GM12878 (cell line): ENCODE results near the gene ADAMTSL1. TPM values are rescaled to one million over a fixed set of nuclear protein-coding genes. Genes with fewer than 3 reads are reported as not detected.

Experiments
- ATAC-seq: fragments of 200-7000 bp; cut with Tn5 transposase; 3 replicates; pipeline ENCODE4 v1.9.1; 2020; ENCODE audit warnings: mild to moderate bottlenecking, moderate library complexity
- BruUV-seq: library from RNA; stranded (reverse); fragments of 400-500 nt; replicated peaks from 2 replicates; lab custom pipeline; 2021; lab: Mats Ljungman, UMichigan
- CTCF ChIA-PET: fragments of 300-600 bp; sonication (Branson Sonifier 250); formaldehyde crosslinking; extraction: SDS; loops from one replicate; lab custom pipeline; 2021; ENCODE audit warnings: inconsistent platforms; lab: Yijun Ruan, JAX
- POLR2A ChIA-PET: fragments of 350-600 bp; formaldehyde crosslinking; extraction: SDS; loops from one replicate; lab custom pipeline; 2021; ENCODE audit warnings: inconsistent platforms; lab: Charles Lee
- RAD21 ChIA-PET: fragments of 300-600 bp; sonication (Branson Sonifier 250); formaldehyde crosslinking; loops from one replicate; lab custom pipeline; 2023; ENCODE audit warnings: antibody characterized with exemption; ENCODE audit not compliant: unreplicated experiment; lab: Charles Lee
- SMC1A ChIA-PET: fragments of 300-600 bp; sonication (Branson Sonifier 250); formaldehyde crosslinking; loops from one replicate; lab custom pipeline; 2023; ENCODE audit not compliant: unreplicated experiment, uncharacterized antibody; lab: Charles Lee
- DNase-seq: peaks from one replicate; pipeline ENCODE4 v3.0.0-alpha.2; 2011; ENCODE audit warnings: low read depth, low spot score
- FAIRE-seq: peaks from 3 replicates; lab custom pipeline; 2011; peaks lifted over from hg19 to GRCh38; lab: Jason Lieb, UNC
- H2AFZ ChIP-seq: 2 replicates; pipeline ENCODE4 v1.6.0; 2011; ENCODE audit warnings: low read depth, low read length, control low read depth; ENCODE audit not compliant: control insufficient read depth
- H3K27ac ChIP-seq: 2 replicates; pipeline ENCODE4 v1.5.1; 2011; ENCODE audit warnings: control low read depth; ENCODE audit not compliant: control insufficient read depth, insufficient read depth
- H3K27me3 ChIP-seq, 2 experiments: replicated peaks in 1 of 2; 2 replicates each; pipeline versions ENCODE4 v1.6.0 to v1.6.1; 2011; ENCODE audit warnings: low read length in 1 of 2; ENCODE audit not compliant: control insufficient read depth in 2 of 2, insufficient read depth in 2 of 2
- H3K36me3 ChIP-seq, 2 experiments: 2 replicates each; pipeline ENCODE4 v1.5.1; 2011; ENCODE audit warnings: low read length in 1 of 2; ENCODE audit not compliant: control insufficient read depth in 2 of 2, insufficient read depth in 2 of 2
- H3K4me1 ChIP-seq: 2 replicates; pipeline ENCODE4 v1.6.1; 2011; ENCODE audit warnings: mild to moderate bottlenecking, low read length, moderate library complexity, mixed read lengths; ENCODE audit not compliant: control insufficient read depth, insufficient read depth
- H3K4me2 ChIP-seq: 2 replicates; pipeline ENCODE4 v1.6.0; 2011; ENCODE audit warnings: control low read depth; ENCODE audit not compliant: control insufficient read depth, insufficient read depth
- H3K4me3 ChIP-seq: fragments of 200-600 bp; sonication (generic); 2 replicates; pipeline ENCODE4 v1.5.1; 2016
- H3K79me2 ChIP-seq: 2 replicates; pipeline ENCODE4 v1.6.0; 2011; ENCODE audit warnings: low read length; ENCODE audit not compliant: control insufficient read depth, insufficient read depth
- H3K9ac ChIP-seq: 2 replicates; pipeline ENCODE4 v1.8.0; 2011; ENCODE audit warnings: low read length, control low read depth, mixed read lengths; ENCODE audit not compliant: control insufficient read depth, insufficient read depth
- H3K9me3 ChIP-seq: replicated peaks from 3 replicates; pipeline ENCODE4 v1.5.1; 2011; ENCODE audit warnings: mild to moderate bottlenecking, low read length; ENCODE audit not compliant: control insufficient read depth, insufficient read depth
- H4K20me1 ChIP-seq: 2 replicates; pipeline ENCODE4 v1.6.0; 2011; ENCODE audit not compliant: control insufficient read depth, insufficient read depth
- BCL11A ChIP-seq: IDR thresholded peaks from 2 replicates; pipeline ENCODE4 v1.6.1; 2011; ENCODE audit warnings: low read depth, low read length
- EZH2 ChIP-seq: IDR thresholded peaks from 2 replicates; pipeline ENCODE4 v1.6.1; 2012; ENCODE audit warnings: low read depth, mild to moderate bottlenecking, control low read depth, inconsistent platforms, low read length, borderline replicate concordance; ENCODE audit not compliant: control insufficient read depth
- KDM1A ChIP-seq: fragments of 200-600 bp; sonication (generic); IDR thresholded peaks from 2 replicates; pipeline ENCODE4 v1.6.1; 2016; ENCODE audit warnings: borderline replicate concordance
- MEF2B ChIP-seq: fragments of 450-650 bp; IDR thresholded peaks from 2 replicates; pipeline ENCODE4 v1.6.1; 2018; ENCODE audit warnings: mild to moderate bottlenecking, moderate library complexity; ENCODE audit not compliant: partially characterized antibody, poor library complexity, severe bottlenecking
- MXI1 ChIP-seq: fragments of 150-350 bp; IDR thresholded peaks from 2 replicates; pipeline ENCODE4 v1.6.1; 2011; ENCODE audit warnings: low read depth, mild to moderate bottlenecking, inconsistent platforms, low read length, improper control_type of control experiment
- NBN ChIP-seq: fragments of 450-650 bp; IDR thresholded peaks from 2 replicates; pipeline ENCODE4 v1.6.1; 2016
- SIX5 ChIP-seq: IDR thresholded peaks from 2 replicates; pipeline ENCODE4 v1.6.1; 2011; ENCODE audit warnings: mild to moderate bottlenecking, low read depth, low read length, moderate library complexity; ENCODE audit not compliant: severe bottlenecking
- SREBF1 ChIP-seq: IDR thresholded peaks from 2 replicates; pipeline ENCODE4 v1.6.1; 2012; ENCODE audit warnings: mild to moderate bottlenecking, low read length
- TAF1 ChIP-seq: IDR thresholded peaks from 2 replicates; pipeline ENCODE4 v1.6.1; 2011; ENCODE audit warnings: mild to moderate bottlenecking, low read depth, low read length, borderline replicate concordance
- WRNIP1 ChIP-seq: IDR thresholded peaks from 2 replicates; pipeline ENCODE4 v1.6.1; 2011; ENCODE audit warnings: low read depth, low read length, improper control_type of control experiment, borderline replicate concordance
- ZSCAN29 ChIP-seq: fragments of 450-650 bp; IDR thresholded peaks from 2 replicates; pipeline ENCODE4 v1.6.1; 2017; ENCODE audit warnings: mild to moderate bottlenecking, moderate library complexity
- WGBS: methylation state at CpG from one replicate; pipeline ENCODE4 v1.1.6; 2016; ENCODE audit warnings: low lambda C conversion rate; ENCODE audit not compliant: insufficient replicate concordance, insufficient coverage; ENCODE audit errors: missing lambda C conversion rate; 5-methylcytosine and 5-hydroxymethylcytosine counted together
- in situ Hi-C: fragments of 300-500 bp; cut with MboI; formaldehyde crosslinking; loops from 9 replicates; pipeline ENCODE4 v1.14.3; 2018; ENCODE audit warnings: mixed read lengths
- intact Hi-C: fragments of 100-400 bp; cut with micrococcal nuclease; formaldehyde crosslinking; loops from one replicate; pipeline ENCODE4 v1.14.2; 2022; ENCODE audit not compliant: unreplicated experiment
- polyA plus RNA-seq, 11 experiments: library from polyadenylated mRNA; depleted of rRNA in 4 of 11; unstranded in 6 of 11; stranded (reverse) in 5 of 11; fragments of >200 nt; fragmentation: Nextera tagmentation in 4 of 11; fragmentation: Illumina TruSeq in 1 of 11; extraction: Ambion mirVana in 4 of 11; extraction: Trizol in 1 of 11; gene quantifications; 1 replicate in 1 of 11; 2 replicates in 10 of 11; pipeline versions ENCODE4 v1.2.1 to v1.2.3, GENCODE V29; 2011 to 2016; ENCODE audit warnings: inconsistent platforms in 2 of 11, missing spikeins in 2 of 11, low read depth in 1 of 11
- total RNA-seq, 4 experiments: library from RNA; depleted of rRNA in 3 of 4; stranded (reverse); fragments of >200 nt in 3 of 4; fragmentation: Illumina TruSeq in 1 of 4; extraction: Trizol in 1 of 4; gene quantifications; 2 replicates each; pipeline versions ENCODE4 v1.2.1 to v1.2.3, GENCODE V29; 2013 to 2021
- TF ChIP-seq, protein P1 (sequence below), 3 experiments: IDR thresholded peaks in 2 of 3; conservative IDR thresholded peaks in 1 of 3; 2 replicates each; pipeline ENCODE4 v1.5.1; 2011; ENCODE audit warnings: low read depth in 3 of 3, low read length in 3 of 3, mild to moderate bottlenecking in 3 of 3, control low read depth in 2 of 3, moderate library complexity in 2 of 3, inconsistent platforms in 1 of 3, mixed read lengths in 1 of 3; ENCODE audit not compliant: control insufficient read depth in 2 of 3, insufficient read depth in 1 of 3; ENCODE audit errors: extremely low read depth in 1 of 3
- TF ChIP-seq, protein P2 (sequence below): fragments of 450-650 bp; IDR thresholded peaks from 2 replicates; pipeline ENCODE4 v1.6.1; 2016; ENCODE audit warnings: mild to moderate bottlenecking, moderate library complexity, borderline replicate concordance

Gene ADAMTSL1
- total and polyA plus RNA-seq, 10 of the 15 experiments (the other 5 are each of a cell fraction or from before 2014, with no cell fraction given): 0.01 to 0.10 (median 0.07) TPM; not detected in 6

DNA sequence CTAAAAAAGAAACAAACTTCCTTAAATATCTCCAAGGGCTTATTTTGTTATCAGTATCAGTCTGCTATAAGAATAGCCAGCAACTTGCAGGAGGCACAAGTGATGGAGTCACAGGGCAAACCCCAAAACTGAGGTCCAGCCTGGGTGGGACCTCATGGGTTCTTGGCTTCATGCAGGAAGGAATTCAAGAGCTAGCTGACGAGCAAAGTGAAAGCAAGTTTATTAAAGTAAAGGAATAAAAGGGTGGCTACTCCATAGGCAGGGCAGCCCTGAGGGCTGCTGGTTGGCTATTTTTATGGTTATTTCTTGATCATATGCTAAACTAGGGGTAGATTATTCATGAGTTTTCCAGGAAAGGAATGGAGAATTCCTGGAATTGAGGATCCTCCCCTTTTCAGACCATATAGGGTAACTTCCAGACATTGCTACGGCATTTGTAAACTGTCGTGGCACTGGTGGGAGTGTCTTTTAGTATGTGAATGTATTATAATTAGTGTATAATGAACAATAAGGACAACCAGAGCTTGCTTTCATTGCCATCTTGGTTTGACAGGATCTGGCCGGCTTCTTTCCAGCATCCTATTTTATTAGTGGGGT is 231.9 kb downstream of the ADAMTSL1 start:
- no TSS peak for BruUV-seq
- peaks cover 0 to 4% of the 10 kb centered on the region in 2 experiments; a peak in 1 of 4 replicates for H3K27me3 ChIP-seq
- no peaks in the 10 kb centered on the region for H3K4me1 ChIP-seq
- no peaks in the 10 kb centered on the region for H3K36me3 ChIP-seq
- ChIA-PET CTCF (interaction anchor here (1.0 to 1.6 kb wide), 2 partner anchors 20 to 87 kb away, joined by 3 to 4 read pairs; no protein-coding TSS in a partner anchor), RAD21 (no interaction called here), SMC1A (interaction anchor here (1.3 to 1.6 kb wide), 2 partner anchors 13 to 323 kb away, joined by 3 to 4 read pairs; no protein-coding TSS in a partner anchor), POLR2A (no interaction called here)
- H4K20me1 ChIP-seq: no peaks in the 10 kb centered on the region
- in situ Hi-C loops (no loop called here), intact Hi-C loops (no loop called here)
- TF ChIP-seq ZSCAN29: no peak
- TF ChIP-seq WRNIP1: no peak
- TF ChIP-seq, protein P1, sequence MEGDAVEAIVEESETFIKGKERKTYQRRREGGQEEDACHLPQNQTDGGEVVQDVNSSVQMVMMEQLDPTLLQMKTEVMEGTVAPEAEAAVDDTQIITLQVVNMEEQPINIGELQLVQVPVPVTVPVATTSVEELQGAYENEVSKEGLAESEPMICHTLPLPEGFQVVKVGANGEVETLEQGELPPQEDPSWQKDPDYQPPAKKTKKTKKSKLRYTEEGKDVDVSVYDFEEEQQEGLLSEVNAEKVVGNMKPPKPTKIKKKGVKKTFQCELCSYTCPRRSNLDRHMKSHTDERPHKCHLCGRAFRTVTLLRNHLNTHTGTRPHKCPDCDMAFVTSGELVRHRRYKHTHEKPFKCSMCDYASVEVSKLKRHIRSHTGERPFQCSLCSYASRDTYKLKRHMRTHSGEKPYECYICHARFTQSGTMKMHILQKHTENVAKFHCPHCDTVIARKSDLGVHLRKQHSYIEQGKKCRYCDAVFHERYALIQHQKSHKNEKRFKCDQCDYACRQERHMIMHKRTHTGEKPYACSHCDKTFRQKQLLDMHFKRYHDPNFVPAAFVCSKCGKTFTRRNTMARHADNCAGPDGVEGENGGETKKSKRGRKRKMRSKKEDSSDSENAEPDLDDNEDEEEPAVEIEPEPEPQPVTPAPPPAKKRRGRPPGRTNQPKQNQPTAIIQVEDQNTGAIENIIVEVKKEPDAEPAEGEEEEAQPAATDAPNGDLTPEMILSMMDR (IDR thresholded peaks at IDR 0.05 in 2 of 3, conservative IDR thresholded peaks at IDR 0.05 in 1 of 3; ENCODE audit: control insufficient read depth in 2 of 3, extremely low read depth in 1 of 3, insufficient read depth in 1 of 3, low read depth in 3 of 3, low read length in 3 of 3): no peak
- no peak for TF ChIP-seq TAF1
- TF ChIP-seq SIX5: no peak
- TF ChIP-seq MXI1: no peak
- no peak for TF ChIP-seq KDM1A
- TF ChIP-seq, protein P2, sequence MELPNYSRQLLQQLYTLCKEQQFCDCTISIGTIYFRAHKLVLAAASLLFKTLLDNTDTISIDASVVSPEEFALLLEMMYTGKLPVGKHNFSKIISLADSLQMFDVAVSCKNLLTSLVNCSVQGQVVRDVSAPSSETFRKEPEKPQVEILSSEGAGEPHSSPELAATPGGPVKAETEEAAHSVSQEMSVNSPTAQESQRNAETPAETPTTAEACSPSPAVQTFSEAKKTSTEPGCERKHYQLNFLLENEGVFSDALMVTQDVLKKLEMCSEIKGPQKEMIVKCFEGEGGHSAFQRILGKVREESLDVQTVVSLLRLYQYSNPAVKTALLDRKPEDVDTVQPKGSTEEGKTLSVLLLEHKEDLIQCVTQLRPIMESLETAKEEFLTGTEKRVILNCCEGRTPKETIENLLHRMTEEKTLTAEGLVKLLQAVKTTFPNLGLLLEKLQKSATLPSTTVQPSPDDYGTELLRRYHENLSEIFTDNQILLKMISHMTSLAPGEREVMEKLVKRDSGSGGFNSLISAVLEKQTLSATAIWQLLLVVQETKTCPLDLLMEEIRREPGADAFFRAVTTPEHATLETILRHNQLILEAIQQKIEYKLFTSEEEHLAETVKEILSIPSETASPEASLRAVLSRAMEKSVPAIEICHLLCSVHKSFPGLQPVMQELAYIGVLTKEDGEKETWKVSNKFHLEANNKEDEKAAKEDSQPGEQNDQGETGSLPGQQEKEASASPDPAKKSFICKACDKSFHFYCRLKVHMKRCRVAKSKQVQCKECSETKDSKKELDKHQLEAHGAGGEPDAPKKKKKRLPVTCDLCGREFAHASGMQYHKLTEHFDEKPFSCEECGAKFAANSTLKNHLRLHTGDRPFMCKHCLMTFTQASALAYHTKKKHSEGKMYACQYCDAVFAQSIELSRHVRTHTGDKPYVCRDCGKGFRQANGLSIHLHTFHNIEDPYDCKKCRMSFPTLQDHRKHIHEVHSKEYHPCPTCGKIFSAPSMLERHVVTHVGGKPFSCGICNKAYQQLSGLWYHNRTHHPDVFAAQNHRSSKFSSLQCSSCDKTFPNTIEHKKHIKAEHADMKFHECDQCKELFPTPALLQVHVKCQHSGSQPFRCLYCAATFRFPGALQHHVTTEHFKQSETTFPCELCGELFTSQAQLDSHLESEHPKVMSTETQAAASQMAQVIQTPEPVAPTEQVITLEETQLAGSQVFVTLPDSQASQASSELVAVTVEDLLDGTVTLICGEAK: no peak
- TF ChIP-seq SREBF1: no peak
- TF ChIP-seq MEF2B: no peak
- no peak for TF ChIP-seq BCL11A
- no peak for TF ChIP-seq NBN
- no peak for TF ChIP-seq EZH2
- 17% methylated on average over 4 of the region's 4 CpGs for WGBS
- DNase-seq (no peak), FAIRE-seq (no peak), ATAC-seq (no peak)
- H2AFZ ChIP-seq: no peak overlapping the region
- no peak overlapping the region for H3K4me3 ChIP-seq
- H3K4me2 ChIP-seq: no peak overlapping the region
- H3K27ac ChIP-seq: no peak overlapping the region
- no peaks in the 10 kb centered on the region for H3K9me3 ChIP-seq
- H3K79me2 ChIP-seq: no peaks in the 10 kb centered on the region
- no peak overlapping the region for H3K9ac ChIP-seq
